Loucy (cell line): Measurements from ENCODE around the gene IFI35.

ENCODE experiments used
- CTCF ChIP-seq: fragments of 200-600 bp; sonication (generic); conservative IDR thresholded peaks from 2 replicates; pipeline ENCODE4 v1.5.1; 2014; ENCODE audit warnings: mild to moderate bottlenecking, antibody characterized with exemption, low read length
- EZH2phosphoT487 ChIP-seq: fragments of 200-600 bp; IDR thresholded peaks from 2 replicates; pipeline ENCODE4 v1.6.1; 2018; ENCODE audit warnings: antibody characterized with exemption, mild to moderate bottlenecking, moderate library complexity, borderline replicate concordance

- TF ChIP-seq CTCF, result no peak
- TF ChIP-seq EZH2phosphoT487, result no peak
These were observed 7.5 kb upstream of the IFI35 start for GRCh38 chr17:42999003-42999525.
